ENCODE data around the gene ORMDL2.
"Not testable (repeated sequence)": the region's sequence is repeated elsewhere in the genome, so short reads cannot be mapped to it uniquely, and the experiment has no call there.

ORMDL2 gene

GRCh38 chr12:55829967-55830600 is 12.2 kb downstream of the ORMDL2 start:
- DNase-seq, result peak; percentile 30

- peak; percentile 38 for DNase-seq
Observed at GRCh38 chr12:55830601-55831446, 13.0 kb downstream of the ORMDL2 start.

DNA sequence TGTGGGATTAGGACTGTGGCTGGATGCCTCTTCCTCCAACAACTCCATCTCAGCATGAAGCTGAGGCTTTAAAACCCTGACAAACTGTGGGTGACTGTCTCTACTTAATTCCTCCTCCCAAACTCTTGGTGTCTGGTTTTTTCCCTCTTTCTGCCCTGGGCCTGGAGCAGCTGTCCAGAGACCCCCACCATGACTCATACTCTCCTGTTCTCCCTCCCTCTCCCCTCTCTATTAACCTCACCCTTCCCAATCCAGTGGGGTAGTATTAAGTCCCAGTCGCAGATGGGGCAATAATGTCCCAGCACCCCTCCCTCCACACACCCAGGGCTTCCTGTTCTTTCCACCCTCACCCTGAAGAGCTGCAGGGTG is 13.6 kb downstream of the ORMDL2 start:
- no peak for DNase-seq

DNA sequence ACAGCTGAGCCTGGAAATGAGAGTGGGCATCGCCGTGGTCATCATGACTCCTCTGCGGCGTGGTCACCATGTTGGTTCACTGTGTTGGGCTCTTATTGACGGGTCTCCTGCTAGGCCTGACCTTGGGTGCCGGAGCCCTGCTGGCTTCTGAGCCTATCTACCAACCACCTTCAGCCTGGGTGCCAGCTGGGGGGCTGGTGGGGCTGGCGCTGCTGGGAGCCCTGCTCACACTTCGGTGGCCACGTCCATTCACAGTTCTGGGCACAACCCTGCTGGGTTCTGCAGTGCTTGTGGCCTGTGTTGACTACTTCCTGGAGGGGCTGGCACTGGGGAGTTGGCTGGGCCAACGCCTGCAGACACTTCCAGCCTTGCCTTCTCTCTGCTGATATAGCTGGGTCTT is 15.2 kb downstream of the ORMDL2 start:
- no peak for DNase-seq

DNA sequence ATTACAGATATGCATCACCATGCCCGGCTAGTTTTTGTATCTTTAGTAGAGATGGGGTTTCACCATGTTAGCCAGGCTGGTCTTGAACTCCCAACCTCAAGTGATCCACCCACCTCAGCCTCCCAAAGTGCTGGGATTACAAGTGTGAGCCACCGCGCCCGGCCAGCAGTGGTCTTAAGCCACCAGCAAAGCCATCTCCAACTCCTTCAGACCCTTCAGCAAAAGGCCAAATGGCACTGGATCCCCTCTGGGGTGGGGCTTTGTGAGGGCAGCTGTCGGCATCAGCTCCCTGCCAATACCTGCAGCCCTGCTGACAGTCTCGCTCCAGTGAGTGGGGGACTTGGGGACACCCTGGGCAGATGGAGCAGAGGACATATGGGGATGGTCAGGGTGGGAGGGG is 16.6 kb downstream of the ORMDL2 start:
- DNase-seq, result not testable (repeated sequence)

DNA sequence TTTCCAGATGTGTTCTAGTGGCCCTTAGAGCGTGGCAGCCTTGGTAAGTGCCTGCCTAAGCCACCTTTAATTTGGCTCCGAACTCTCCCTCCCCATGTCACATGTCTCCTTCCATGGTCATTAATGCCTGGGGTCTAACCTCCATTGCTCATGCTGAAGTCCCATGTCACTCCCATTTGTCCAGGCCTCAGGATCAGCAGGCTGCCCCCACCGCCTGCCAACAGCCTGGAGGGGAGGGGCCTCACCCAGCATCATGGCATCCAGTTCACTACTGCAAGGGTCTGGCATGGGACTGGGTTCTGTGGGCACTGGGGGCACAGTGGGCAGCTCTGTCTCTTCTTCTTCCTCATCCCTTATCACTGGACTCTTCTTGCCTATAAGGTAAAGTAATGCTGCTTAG is 20.5 kb downstream of the ORMDL2 start:
- DNase-seq, result no peak

DNA sequence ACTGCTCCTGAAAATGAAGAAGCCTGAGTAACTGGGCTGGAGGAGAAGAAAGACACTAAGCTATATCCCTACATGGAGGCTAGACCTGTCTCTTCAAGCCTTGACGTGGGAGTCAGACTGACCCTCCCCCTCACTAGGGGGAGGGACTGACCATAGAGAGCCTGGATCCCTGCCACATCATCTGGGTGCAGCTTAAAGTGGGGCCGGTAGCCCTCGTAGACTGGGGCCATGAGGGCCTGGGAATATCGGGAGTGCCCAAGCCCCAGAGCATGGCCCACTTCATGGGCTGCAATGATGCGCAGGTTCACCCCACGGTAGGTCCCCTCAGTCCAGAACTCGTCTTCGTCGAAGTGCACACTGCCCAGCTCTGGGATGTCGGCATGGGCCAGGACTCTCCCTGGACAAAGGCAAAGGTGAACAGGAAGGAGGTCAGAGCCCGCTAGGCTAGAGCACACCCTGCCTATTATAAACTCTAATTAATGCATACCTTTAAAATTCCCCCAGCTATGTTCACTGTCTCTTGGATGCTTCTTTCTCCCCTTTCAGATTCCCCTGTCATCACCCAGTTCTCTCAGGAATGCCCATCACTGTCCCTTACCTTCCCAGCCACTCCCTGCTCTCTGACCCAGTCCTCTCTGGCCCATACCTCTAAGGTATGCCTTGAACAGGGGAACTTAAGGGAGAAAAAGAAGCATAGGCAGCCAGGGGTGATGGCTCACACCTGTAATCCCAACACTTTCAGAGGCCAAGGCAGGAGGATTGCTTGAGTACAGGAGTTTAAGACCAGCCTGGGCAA is 21.7 kb downstream of the ORMDL2 start:
- no peak for DNase-seq

DNA sequence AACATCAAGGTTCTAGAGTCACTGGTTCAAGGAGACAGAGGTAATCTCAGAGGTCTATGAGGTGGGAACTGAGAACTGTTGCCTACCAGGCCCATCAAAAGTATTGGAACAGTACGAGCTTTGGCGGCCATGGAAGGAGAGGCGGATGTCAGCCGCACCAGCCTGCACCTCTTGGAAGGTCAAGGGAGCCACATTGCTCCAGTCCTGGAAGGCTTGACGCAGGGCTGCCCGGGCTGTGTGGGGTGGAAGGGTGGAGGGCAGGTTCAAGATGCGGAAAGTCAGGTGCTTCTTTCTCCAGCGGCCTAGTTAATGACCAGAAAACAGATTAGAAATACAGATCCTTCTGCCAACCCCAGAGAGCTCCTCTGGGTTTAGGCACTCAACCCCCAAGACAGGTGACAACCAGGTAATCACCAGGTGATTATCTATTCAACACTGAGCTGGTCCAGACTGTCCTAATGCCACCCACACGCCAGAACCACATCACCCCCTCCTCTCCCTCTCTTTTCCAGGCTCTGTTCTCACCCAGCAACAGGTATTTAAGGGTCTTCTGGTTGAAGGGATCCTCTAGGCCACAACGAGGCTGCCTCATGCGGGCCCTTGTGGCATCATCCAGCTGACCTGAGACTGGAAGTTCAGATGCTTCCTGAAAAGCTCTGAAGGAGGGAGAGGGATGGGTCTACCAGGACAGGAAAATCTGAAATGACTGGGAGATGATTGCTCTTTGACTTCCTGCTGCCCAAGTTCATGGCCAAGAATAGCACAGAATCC is 22.9 kb downstream of the ORMDL2 start:
- DNase-seq, result no peak

DNA sequence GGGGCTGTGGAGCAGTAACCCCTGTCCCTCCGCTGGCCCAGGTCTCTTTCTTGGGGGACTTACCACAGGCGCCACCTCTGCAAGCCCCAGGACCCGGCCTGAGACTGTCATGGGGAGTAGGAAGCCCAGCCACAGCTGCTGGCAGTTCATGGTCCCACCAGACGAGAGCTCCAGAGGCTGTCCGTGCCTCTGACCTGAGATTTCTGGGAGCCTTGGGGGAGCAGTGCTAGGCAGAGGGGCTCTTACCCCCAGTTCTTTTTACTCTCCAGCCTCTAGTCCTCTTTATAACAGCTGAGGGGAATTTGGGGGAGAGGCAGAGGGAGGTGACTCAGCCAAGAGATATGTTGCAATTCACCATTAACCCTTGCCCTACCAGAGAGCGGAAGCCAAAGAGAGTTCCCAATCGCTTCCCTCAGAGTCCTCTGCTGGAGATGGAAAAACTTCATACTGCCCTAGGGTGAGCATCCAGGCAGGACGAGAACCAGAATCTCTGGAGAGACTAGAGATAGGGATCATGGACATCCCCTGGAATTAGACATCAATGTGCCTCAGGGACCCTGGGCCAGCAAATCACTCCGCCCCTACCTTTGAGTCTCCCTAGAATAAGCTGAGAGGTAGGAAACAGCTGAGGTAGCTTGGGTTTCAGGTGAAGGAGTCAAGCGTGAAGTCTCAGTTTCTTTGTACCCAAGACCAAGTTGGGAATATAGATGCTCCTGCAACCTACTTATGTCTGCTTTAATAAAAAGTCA is 25.0 kb downstream of the ORMDL2 start, which contains the start of gene MMP19:
Gene MMP19, minus strand, starts transcription at position 256 of the 749 bp plus-strand sequence. Its CDS starts 106 bp downstream, at position 150.
- DNase-seq, result no peak

DNA sequence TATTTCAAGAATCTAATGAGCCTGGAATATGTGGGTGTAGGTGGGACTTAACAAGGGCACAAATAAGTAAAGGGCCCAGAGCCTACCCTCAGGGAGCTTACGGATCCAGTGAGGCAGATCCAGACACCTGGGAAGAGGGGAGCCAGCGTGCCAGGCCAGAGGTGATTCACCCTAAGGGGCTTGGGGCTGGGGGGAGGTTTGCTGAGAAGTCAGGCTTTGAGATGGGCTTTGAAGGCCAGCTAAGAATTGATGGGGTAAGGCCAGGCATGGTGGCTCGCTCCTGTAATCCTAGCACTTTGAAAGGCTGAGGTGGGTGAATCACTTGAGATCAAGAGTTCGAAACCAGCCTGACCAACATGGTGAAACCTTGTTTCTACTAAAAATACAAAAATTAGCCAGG is 25.6 kb downstream of the ORMDL2 start:
- DNase-seq, result no peak

GRCh38 chr12:55844961-55845360 is 27.1 kb downstream of the ORMDL2 start:
- DNase-seq, result no peak

GRCh38 chr12:55845361-55845760 is 27.5 kb downstream of the ORMDL2 start:
- DNase-seq, result no peak

DNA sequence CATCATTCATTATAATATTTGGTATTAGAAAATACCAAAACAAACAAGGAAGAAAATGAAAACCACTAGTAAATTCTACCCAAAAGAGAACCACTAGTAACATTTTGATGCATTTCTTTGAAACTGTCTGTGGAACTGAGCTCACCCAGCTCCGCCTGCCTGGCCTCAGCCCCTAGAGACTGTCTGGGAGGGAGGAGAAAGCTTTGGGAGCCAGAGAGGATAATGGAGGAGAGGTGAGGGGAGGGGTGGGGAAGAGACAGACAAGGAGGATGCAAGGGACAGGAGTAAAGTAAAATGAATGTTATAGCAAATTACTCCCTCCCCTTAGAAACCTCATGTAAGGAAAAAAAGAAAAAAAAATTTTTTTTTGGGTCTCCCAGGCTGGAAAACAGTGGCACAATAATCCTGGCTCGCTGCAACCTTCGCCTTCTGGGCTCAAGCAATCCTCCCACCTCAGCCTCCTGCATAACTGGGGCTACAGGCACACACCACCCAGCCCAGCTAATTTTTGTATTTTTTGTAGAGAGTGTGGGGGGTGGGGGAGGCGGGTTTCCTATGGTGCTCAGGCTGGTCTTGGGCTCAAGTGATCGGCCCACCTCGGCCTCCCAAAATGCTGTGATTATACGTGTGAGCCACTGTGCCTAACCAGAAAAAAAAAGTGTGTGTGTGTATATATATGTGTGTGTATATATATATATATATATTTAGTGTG is 28.1 kb downstream of the ORMDL2 start:
- DNase-seq, result no peak

GRCh38 chr12:55847033-55847432 is 29.2 kb downstream of the ORMDL2 start:
- no peak for DNase-seq

- DNase-seq, result no peak
Observed at GRCh38 chr12:55847603-55848291, 29.9 kb downstream of the ORMDL2 start.

- no peak for DNase-seq
Observed at GRCh38 chr12:55849616-55850343, 31.9 kb downstream of the ORMDL2 start.

- DNase-seq, result no peak
Observed at GRCh38 chr12:55850401-55850800, 32.6 kb downstream of the ORMDL2 start.

DNA sequence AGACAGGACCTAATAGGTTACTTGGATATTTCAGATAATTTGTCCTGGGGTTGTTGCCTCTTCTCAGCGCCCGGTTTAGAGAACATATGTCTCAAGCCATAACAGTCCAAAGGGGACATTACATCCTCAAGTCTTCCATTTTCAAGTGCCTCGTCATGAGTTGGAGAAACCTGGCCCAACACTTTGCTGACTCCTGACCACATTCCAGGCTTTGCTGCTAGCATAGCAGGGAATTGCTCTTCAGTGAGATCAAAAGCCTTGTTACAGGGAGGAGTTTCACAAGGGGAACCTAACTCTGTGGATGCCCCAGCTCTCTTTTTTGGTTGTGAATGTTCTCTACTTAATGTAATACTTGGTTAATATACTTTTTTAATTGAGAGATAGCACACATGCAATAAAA is 33.1 kb downstream of the ORMDL2 start:
- DNase-seq, result no peak

DNA sequence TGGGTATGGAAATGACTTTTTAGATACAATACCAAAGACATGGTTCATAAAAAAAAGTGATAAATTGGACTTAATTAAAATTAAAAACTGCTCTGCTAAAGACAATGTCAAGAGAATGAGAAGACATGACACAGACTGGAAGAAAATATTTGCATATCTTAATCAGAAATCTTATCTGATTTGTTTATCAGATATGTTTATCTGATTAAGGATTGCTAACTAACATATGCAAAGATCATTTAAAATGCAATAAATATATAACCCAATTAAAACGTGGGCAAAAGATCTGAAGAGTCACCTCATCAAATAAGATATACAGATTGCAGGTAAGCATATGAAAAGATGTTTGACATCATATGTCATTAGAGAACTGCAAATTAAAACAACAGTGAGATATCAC is 34.9 kb downstream of the ORMDL2 start:
- DNase-seq, result no peak

DNA sequence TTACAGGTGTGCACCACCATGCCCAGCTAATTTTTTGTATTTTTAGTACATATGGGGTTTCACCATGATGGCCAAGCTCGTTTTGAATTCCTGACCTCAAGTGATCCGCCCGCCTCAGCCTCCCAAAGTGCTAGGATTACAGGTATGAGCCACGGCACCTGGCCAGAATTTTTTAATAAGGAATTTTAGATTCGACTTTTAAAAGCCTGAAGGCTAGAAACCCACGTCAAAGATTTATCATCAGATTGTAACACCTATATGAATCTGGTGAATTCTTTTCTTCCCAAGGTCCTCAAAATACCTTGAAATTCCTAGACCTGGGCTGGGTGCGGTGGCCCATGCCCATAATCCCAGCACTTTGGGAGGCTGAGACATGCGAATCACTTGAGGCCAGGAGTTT is 43.6 kb downstream of the ORMDL2 start:
- DNase-seq, result no peak

Measured in stimulated activated CD4-positive, alpha-beta T cell treated with anti-CD3 and anti-CD28 coated beads, Interleukin-12 subunit alpha, Interleukin-12 subunit beta, amount 100 ng/mL, for 4 hours (primary cell).